BJ (cell line): ENCODE measurements around the gene MGAT1. TPM values are rescaled to one million over a fixed set of nuclear protein-coding genes. Genes with fewer than 3 reads are reported as not detected.

Experiments used
- CTCF ChIA-PET: fragments of 350-600 bp; formaldehyde crosslinking; extraction: SDS; loops from one replicate; lab custom pipeline; 2021; ENCODE audit warnings: antibody characterized with exemption, inconsistent platforms; lab: Yijun Ruan, JAX
- POLR2A ChIA-PET: fragments of 300-600 bp; sonication (Branson Sonifier 250); formaldehyde crosslinking; extraction: SDS; loops from one replicate; lab custom pipeline; 2021; ENCODE audit warnings: antibody characterized with exemption; lab: Charles Lee
- DNase-seq: peaks from one replicate; pipeline ENCODE4 v3.0.0-alpha.2; 2011; ENCODE audit warnings: low read depth
- H3K27me3 ChIP-seq: 2 replicates; pipeline ENCODE4 v1.6.0; 2011; ENCODE audit warnings: low read length; ENCODE audit not compliant: control insufficient read depth, insufficient read depth
- H3K36me3 ChIP-seq: 2 replicates; pipeline ENCODE4 v1.5.1; 2011; ENCODE audit warnings: low read length; ENCODE audit not compliant: control insufficient read depth, insufficient read depth
- H3K4me3 ChIP-seq: 2 replicates; pipeline ENCODE4 v1.5.1; 2011; ENCODE audit warnings: low read depth, mild to moderate bottlenecking, control low read depth, low read length
- polyA plus RNA-seq: library from polyadenylated mRNA; depleted of rRNA; stranded (reverse); fragments of >200 nt; gene quantifications from 2 replicates; pipeline ENCODE4 v1.2.3, GENCODE V29; 2011
- TF ChIP-seq, protein P1 (sequence below): IDR thresholded peaks from 2 replicates; pipeline ENCODE4 v1.5.1; 2011; ENCODE audit warnings: low read depth, mild to moderate bottlenecking, control low read depth, inconsistent platforms, low read length, moderate library complexity; ENCODE audit not compliant: insufficient read depth

Gene MGAT1
- polyA plus RNA-seq, 1 experiment, result 197 TPM

DNA sequence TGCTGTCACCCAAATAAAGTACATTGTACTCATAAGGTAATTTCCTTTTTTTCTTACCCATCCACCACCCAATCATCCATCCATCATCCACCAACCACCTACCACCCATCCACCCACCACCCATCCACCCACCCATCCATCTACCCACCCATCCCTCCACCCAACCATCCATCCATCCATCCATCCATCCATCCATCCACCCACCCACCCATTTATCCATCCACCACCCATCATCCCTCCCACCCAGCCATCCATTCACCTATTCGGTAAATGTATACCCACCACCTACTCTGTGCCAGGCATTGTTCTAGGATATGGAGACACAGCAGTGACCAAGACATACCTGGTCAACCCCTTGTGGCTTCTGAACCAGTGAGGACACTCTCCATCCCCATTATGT lies 25.1 kb downstream of the MGAT1 start:
- Histone ChIP-seq H3K36me3 (no peaks in the 10 kb centered on the region; the same call in 1 of the 2 replicates), H3K27me3 (no peaks in the 10 kb centered on the region), H3K4me3 (no peak overlapping the region)
- CTCF ChIA-PET, result no interaction called here
- POLR2A ChIA-PET, result no interaction called here
- DNase-seq, result no peak
- TF ChIP-seq, protein P1, sequence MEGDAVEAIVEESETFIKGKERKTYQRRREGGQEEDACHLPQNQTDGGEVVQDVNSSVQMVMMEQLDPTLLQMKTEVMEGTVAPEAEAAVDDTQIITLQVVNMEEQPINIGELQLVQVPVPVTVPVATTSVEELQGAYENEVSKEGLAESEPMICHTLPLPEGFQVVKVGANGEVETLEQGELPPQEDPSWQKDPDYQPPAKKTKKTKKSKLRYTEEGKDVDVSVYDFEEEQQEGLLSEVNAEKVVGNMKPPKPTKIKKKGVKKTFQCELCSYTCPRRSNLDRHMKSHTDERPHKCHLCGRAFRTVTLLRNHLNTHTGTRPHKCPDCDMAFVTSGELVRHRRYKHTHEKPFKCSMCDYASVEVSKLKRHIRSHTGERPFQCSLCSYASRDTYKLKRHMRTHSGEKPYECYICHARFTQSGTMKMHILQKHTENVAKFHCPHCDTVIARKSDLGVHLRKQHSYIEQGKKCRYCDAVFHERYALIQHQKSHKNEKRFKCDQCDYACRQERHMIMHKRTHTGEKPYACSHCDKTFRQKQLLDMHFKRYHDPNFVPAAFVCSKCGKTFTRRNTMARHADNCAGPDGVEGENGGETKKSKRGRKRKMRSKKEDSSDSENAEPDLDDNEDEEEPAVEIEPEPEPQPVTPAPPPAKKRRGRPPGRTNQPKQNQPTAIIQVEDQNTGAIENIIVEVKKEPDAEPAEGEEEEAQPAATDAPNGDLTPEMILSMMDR, result no peak

DNA sequence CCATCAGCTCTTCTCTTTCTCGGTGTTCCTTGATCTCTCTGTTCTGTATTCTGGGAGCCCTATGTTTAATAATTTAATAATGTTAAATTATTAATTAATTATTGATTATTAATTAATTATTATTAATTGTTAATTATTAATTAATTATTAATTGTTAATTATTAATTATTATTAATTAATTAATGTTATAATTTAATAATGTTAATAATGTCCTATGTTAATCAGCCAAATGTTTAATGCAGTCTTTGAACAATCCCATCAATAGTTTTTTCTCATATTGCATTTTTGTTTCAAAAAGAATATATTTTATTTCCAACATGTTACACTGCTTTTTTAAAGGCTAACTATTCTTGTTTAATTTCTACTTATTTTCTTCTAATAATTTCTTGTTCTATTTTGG lies 26.2 kb downstream of the MGAT1 start:
- Histone ChIP-seq H3K27me3 (no peaks in the 10 kb centered on the region), H3K36me3 (no peaks in the 10 kb centered on the region; the same call in 1 of the 2 replicates), H3K4me3 (no peak overlapping the region)
- ChIA-PET POLR2A (no interaction called here), CTCF (no interaction called here)
- TF ChIP-seq, protein P1, result no peak
- DNase-seq, result no peak

DNA sequence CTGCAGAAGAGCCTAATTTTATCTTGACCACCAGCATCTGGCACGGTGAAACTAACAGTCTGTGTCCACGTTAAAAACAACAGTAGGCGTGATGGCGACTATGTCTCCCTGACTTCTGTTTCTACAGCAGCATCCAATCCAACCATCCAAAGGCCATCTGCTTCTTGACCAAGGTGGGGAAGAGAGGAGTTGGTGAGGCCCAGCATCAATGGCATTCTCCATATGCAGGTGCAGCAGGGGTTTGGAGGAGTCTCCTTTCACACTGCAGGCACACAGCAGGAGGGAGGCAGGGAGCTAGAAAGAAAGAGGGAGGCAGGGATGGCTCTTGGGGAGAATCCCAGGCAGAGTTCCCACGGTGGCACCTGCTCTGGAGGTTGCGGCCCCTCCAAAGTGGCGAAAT lies 27.0 kb downstream of the MGAT1 start:
- POLR2A ChIA-PET, result no interaction called here
- DNase-seq, result no peak
- CTCF ChIA-PET, result no interaction called here
- Histone ChIP-seq H3K27me3 (no peaks in the 10 kb centered on the region), H3K36me3 (no peaks in the 10 kb centered on the region; the same call in 1 of the 2 replicates), H3K4me3 (no peak overlapping the region)
- TF ChIP-seq, protein P1, result no peak

DNA sequence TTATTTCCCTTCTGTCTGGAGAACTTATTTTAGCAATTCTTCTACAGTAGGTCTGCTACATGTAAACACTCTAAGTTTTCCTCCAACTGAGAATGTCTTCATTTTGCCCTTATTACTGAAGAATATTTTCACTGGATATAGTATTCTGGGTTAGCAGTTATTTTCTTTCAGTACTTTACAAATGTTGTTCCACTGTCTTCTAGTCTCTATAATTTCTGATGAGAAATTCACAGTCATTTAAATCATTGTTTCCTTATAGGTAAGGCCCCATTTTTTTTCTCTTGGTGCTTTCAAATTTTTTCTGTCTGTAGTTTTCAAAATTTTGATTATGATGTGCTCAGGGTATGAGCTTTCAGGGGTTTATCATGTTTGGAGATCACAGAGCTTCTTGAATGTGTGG lies 30.8 kb downstream of the MGAT1 start:
- Histone ChIP-seq H3K27me3 (no peaks in the 10 kb centered on the region), H3K4me3 (no peak overlapping the region), H3K36me3 (no peaks in the 10 kb centered on the region)
- no peak for DNase-seq
- ChIA-PET POLR2A (no interaction called here), CTCF (no interaction called here)
- TF ChIP-seq, protein P1, result no peak

DNA sequence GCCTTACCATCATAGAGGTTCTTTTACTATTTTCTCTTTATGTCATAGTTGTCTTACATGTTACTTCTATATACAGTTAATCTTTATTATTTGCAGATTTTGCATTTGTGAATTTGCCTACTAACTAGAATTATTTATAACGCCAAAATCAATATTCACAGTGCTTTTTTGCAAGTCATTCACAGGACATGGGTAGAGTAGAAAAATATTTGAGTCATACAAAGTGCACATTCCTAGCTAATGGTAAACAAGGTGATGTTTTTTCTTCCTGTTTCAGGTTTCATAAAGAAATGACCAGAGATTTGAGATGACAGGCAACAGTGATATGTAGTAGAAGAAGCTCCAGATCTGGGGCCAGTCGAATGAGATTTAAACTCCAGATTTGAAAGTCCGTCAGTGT lies 32.8 kb downstream of the MGAT1 start:
- ChIA-PET POLR2A (no interaction called here), CTCF (no interaction called here)
- TF ChIP-seq, protein P1, result no peak

More for the DNA sequence above, 32.8 kb downstream of the MGAT1 start:
- H3K27me3 ChIP-seq, result no peaks in the 10 kb centered on the region
- no peaks in the 10 kb centered on the region for H3K36me3 ChIP-seq
- DNase-seq, result no peak
- no peak overlapping the region for H3K4me3 ChIP-seq
